H1 (cell line): ENCODE data around the gene CPPED1. TPM values are rescaled to one million over a fixed set of nuclear protein-coding genes. Genes with fewer than 3 reads are reported as not detected.

Source experiments
- MAFK ChIP-seq: IDR thresholded peaks from 2 replicates; pipeline ENCODE4 v1.6.1; 2012; ENCODE audit warnings: low read depth, mild to moderate bottlenecking, improper control_type of control experiment, low read length
- RAD21 ChIP-seq, 2 experiments: IDR thresholded peaks in 1 of 2; conservative IDR thresholded peaks in 1 of 2; 2 replicates each; pipeline ENCODE4 v1.6.1; 2011; ENCODE audit warnings: low read depth in 2 of 2, low read length in 2 of 2, improper control_type of control experiment in 1 of 2, inconsistent platforms in 1 of 2, mild to moderate bottlenecking in 1 of 2, moderate library complexity in 1 of 2
- SUZ12 ChIP-seq: fragments of 200-600 bp; sonication (generic); IDR thresholded peaks from 2 replicates; pipeline ENCODE4 v1.6.1; 2012; ENCODE audit warnings: mild to moderate bottlenecking, inconsistent platforms, low read length, moderate library complexity, mixed read lengths
- TEAD4 ChIP-seq: IDR thresholded peaks from 2 replicates; pipeline ENCODE4 v1.6.1; 2012; ENCODE audit warnings: low read depth, low read length, inconsistent platforms, mixed read lengths
- ZNF274 ChIP-seq: IDR thresholded peaks from 2 replicates; pipeline ENCODE4 v1.7.0; 2012; ENCODE audit warnings: low read length, borderline replicate concordance; ENCODE audit errors: extremely low read depth
- polyA plus RNA-seq, 7 experiments: library from polyadenylated mRNA; depleted of rRNA in 3 of 7; stranded (reverse) in 5 of 7; unstranded in 2 of 7; fragments of >200 nt in 5 of 7; fragments of 200-250 nt in 2 of 7; gene quantifications; 1 replicate in 5 of 7; 2 replicates in 1 of 7; 4 replicates in 1 of 7; pipeline versions ENCODE4 v1.2.1 to v1.2.3, GENCODE V29; 2011 to 2013; ENCODE audit warnings: missing spikeins in 2 of 7, mixed read lengths in 2 of 7
- total RNA-seq: library from RNA; stranded (reverse); fragmentation: NEBNext Ultra II Directional; extraction: Animal tissue kit (Norgen Biotek cat#: 25700); gene quantifications from 2 replicates; pipeline ENCODE4 v1.2.1, GENCODE V29; 2021
- TF ChIP-seq, protein P1 (sequence below): IDR thresholded peaks from 2 replicates; pipeline ENCODE4 v1.6.1; 2012; ENCODE audit warnings: low read length, inconsistent platforms
- TF ChIP-seq, protein P2 (sequence below): IDR thresholded peaks from 2 replicates; pipeline ENCODE4 v1.6.1; 2012; ENCODE audit warnings: inconsistent platforms

CPPED1 gene
- total and polyA plus RNA-seq, 2 of the 8 experiments (the other 6 are each of a cell fraction or from before 2014, with no cell fraction given): 3.5 to 11.2 TPM

GRCh38 chr16:12639044-12639443 is 164.6 kb downstream of the CPPED1 start (continued):
- TF ChIP-seq, protein P1, sequence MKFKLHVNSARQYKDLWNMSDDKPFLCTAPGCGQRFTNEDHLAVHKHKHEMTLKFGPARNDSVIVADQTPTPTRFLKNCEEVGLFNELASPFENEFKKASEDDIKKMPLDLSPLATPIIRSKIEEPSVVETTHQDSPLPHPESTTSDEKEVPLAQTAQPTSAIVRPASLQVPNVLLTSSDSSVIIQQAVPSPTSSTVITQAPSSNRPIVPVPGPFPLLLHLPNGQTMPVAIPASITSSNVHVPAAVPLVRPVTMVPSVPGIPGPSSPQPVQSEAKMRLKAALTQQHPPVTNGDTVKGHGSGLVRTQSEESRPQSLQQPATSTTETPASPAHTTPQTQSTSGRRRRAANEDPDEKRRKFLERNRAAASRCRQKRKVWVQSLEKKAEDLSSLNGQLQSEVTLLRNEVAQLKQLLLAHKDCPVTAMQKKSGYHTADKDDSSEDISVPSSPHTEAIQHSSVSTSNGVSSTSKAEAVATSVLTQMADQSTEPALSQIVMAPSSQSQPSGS: no peak
- TF ChIP-seq MAFK (no peak), ZNF274 (no peak), RAD21 (IDR thresholded peaks at IDR 0.05 in 1 of 2, conservative IDR thresholded peaks at IDR 0.05 in 1 of 2; ENCODE audit: low read depth in 2 of 2, low read length in 2 of 2) (no peak), SUZ12 (no peak), TEAD4 (no peak)
- TF ChIP-seq, protein P2, sequence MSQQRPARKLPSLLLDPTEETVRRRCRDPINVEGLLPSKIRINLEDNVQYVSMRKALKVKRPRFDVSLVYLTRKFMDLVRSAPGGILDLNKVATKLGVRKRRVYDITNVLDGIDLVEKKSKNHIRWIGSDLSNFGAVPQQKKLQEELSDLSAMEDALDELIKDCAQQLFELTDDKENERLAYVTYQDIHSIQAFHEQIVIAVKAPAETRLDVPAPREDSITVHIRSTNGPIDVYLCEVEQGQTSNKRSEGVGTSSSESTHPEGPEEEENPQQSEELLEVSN: no peak
